Epithelial cell of alveolus of lung (primary cell): ENCODE data around the gene GJB1. TPM values are rescaled to one million over a fixed set of nuclear protein-coding genes. Genes with fewer than 3 reads are reported as not detected.

Experiments
- total RNA-seq: library from RNA; depleted of rRNA; stranded (reverse); fragments of >200 nt; gene quantifications from 2 replicates; pipeline ENCODE4 v1.2.1, GENCODE V29; 2015

The GJB1 gene
- not detected in 2 replicates for total RNA-seq

DNA sequence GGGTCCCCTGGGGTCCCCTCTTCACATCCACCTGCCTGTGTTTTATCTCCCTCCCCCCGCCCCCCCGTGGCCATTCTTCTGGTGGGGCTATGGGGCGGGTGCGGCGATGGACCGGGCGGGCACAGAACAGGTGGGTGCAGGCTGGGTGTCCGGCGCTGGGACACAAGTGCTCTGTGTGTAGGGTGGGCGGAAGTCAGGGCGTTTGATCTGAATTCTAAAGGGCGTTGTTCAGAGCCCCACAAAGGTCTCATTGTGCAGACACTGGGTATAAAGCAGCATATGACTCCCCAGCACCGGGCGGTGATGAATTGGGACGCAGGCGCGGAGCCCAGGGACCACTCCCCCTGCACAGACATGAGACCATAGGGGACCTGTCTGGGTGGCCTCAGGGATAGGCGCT, at the start of gene GJB1:
GJB1 (plus strand) TSS at position 296 of the 400 bp plus-strand sequence. CDS start 484 bp downstream, outside the sequence.

DNA sequence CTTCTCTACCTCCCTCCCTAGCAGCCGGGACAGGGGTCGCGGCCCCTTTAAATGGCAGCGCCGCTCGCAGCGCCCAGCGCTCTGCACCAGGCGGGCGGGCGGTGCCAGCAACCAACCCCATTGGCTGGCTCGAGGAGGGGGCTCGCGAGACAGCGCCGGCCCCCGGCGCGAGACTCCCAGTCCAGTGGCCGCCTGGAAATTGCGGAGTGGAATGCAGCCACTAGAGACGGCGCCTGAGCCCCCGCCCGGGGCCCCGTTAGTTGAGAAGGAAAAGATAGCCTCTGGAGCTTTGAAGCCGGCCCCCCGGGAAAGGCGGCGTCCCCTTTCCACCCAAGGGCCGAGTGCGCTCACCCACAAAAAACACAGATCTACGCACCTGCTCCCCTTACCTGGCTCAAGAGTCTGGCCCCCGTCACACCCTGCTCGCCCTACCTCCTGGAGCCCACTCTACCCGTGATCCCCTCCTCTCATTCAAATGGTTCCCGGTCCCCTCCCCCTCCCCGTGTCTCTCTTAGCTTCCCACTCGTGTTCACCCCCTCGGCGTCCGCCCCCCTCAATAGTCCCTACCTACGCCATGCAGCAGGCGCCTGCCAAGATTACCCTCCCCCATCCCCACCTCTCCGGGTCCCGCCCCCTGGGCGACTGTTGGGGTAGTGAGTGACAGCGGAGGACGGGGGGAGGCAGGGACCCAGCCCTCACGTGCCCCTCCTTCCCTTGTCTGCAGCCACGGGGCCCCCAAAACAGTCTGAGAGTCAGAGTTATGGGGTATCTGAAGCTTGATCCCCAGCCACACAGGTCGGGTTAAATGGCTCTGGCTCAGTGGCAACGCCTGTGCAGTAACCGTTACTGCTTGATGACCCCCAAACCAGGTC, 31.3 kb downstream of the GJB1 start, which contains the start of gene ZMYM3:
ZMYM3 (minus strand) TSS at position 49 of the 872 bp plus-strand sequence. CDS start 885 bp downstream, outside the sequence.

Other genes with a start within 250 kb of the GJB1 start
- 42.6 and 68.8 TPM in 2 replicates for gene SNX12, start 154.9 kb upstream of the GJB1 start, total RNA-seq
- gene FOXO4, start 127.4 kb upstream of the GJB1 start, total RNA-seq, result 3.6 and 6.8 TPM in 2 replicates
- gene CXorf65, start 116.5 kb upstream of the GJB1 start, total RNA-seq, result not detected in 2 replicates
- gene IL2RG, start 111.6 kb upstream of the GJB1 start, total RNA-seq, result not detected in 2 replicates
- gene MED12, start 104.6 kb upstream of the GJB1 start, total RNA-seq, result 19.0 and 25.6 TPM in 2 replicates
- gene NLGN3, start 78.4 kb upstream of the GJB1 start, total RNA-seq, result 0.39 and 3.1 TPM in 2 replicates
- gene ZMYM3, start 30.9 kb downstream of the GJB1 start, total RNA-seq, result 18.9 and 29.6 TPM in 2 replicates
- gene NONO, start 60.4 kb downstream of the GJB1 start, total RNA-seq, result 316 and 409 TPM in 2 replicates
- gene ITGB1BP2, start 78.5 kb downstream of the GJB1 start, total RNA-seq, result 0.13 and 0.80 TPM in 2 replicates
- 9.7 and 16.8 TPM in 2 replicates for gene TAF1, start 143.1 kb downstream of the GJB1 start, total RNA-seq